ENCODE measurements around the gene CHRNA3. TPM values are rescaled to one million over a fixed set of nuclear protein-coding genes. Genes with fewer than 3 reads are reported as not detected.

The CHRNA3 gene
- 0.06 TPM for polyA plus RNA-seq (2013, experiment 1 of 2)
- not detected for polyA plus RNA-seq (2013, experiment 2 of 2)

GRCh38 chr15:78620527-78621421 is at the start of gene CHRNA3:
Gene CHRNA3, minus strand, starts transcription at chr15:78620996. Its CDS starts 202 bp downstream, at chr15:78620794.
- no peak within 1 kb of the TSS for H4K8ac ChIP-seq (ENCODE audit: low read length)
- H3K14ac ChIP-seq (ENCODE audit: low read length in 2 of 2), result no peak within 1 kb of the TSS
- peak within 1 kb of the TSS in 1 of 2 experiments; percentile 81 for H3K23ac ChIP-seq (ENCODE audit: low read length in 2 of 2)
- no peaks in the 10 kb centered on the region for H3K79me1 ChIP-seq (replicated peaks; ENCODE audit: low read length, poor library complexity, severe bottlenecking)
- H3K4me2 ChIP-seq (ENCODE audit: low read length, poor library complexity, severe bottlenecking), result peak within 1 kb of the TSS; percentile 76
- no peak within 1 kb of the TSS for H2BK12ac ChIP-seq (ENCODE audit: low read length in 2 of 2)
- H2AK5ac ChIP-seq (ENCODE audit: low read length, severe bottlenecking), result no peak within 1 kb of the TSS
- no peak for DNase-seq
- no peak within 1 kb of the TSS for H3K27ac ChIP-seq (ENCODE audit: low read length, poor library complexity, severe bottlenecking)
- no peaks in the 10 kb centered on the region for H3K9me3 ChIP-seq (ENCODE audit: control insufficient read depth, low read length)
- no peak within 1 kb of the TSS for H2BK120ac ChIP-seq (ENCODE audit: low read depth, low read length)
- H3K9ac ChIP-seq (ENCODE audit: low read length), result no peak within 1 kb of the TSS
- 2% methylated on average over 66 of the region's 102 CpGs for WGBS
- no peak within 1 kb of the TSS for H2AFZ ChIP-seq (ENCODE audit: low read depth, low read length)
- H3K4ac ChIP-seq (ENCODE audit: low read depth in 1 of 2, low read length in 2 of 2), result no peak within 1 kb of the TSS
- H2BK5ac ChIP-seq (ENCODE audit: low read depth, low read length, poor library complexity, severe bottlenecking), result no peak within 1 kb of the TSS
- H3K36me3 ChIP-seq (ENCODE audit: control insufficient read depth in 1 of 2, insufficient read depth in 2 of 2, low read depth in 1 of 2, low read length in 2 of 2), result no peaks in the 10 kb centered on the region
- H4K91ac ChIP-seq (ENCODE audit: low read length), result no peak within 1 kb of the TSS
- H3K4me1 ChIP-seq (ENCODE audit: control insufficient read depth, insufficient read depth, low read depth, low read length), result peaks cover 14% of the 10 kb centered on the region
- peak within 1 kb of the TSS; percentile 18 to 40 for H3K4me3 ChIP-seq (ENCODE audit: insufficient read depth in 1 of 2, low read depth in 1 of 2, low read length in 2 of 2)
- no peak within 1 kb of the TSS for H2BK15ac ChIP-seq (ENCODE audit: low read depth, poor library complexity, severe bottlenecking)
- H3K18ac ChIP-seq (ENCODE audit: low read depth in 1 of 2, low read length in 2 of 2), result no peak within 1 kb of the TSS
- peaks cover 52 to 71% of the 10 kb centered on the region in 2 experiments for H3K27me3 ChIP-seq (ENCODE audit: control insufficient read depth in 1 of 2, insufficient read depth in 1 of 2, low read length in 2 of 2)

GRCh38 chr15:78668987-78669386 is 48.2 kb upstream of the CHRNA3 start:
- Histone ChIP-seq H3K27me3 (ENCODE audit: control insufficient read depth in 1 of 2, insufficient read depth in 1 of 2, low read length in 2 of 2) (peaks cover 14 to 36% of the 10 kb centered on the region in 2 experiments), H3K36me3 (ENCODE audit: control insufficient read depth in 1 of 2, insufficient read depth in 2 of 2, low read depth in 1 of 2, low read length in 2 of 2) (no peaks in the 10 kb centered on the region), H3K9ac (ENCODE audit: low read length) (no peak overlapping the region), H2AFZ (ENCODE audit: low read depth, low read length) (no peak overlapping the region), H3K14ac (ENCODE audit: low read length in 2 of 2) (no peak overlapping the region), H2BK12ac (ENCODE audit: low read length in 2 of 2) (no peak overlapping the region), H3K23ac (ENCODE audit: low read length in 2 of 2) (no peak overlapping the region), H4K8ac (ENCODE audit: low read length) (no peak overlapping the region), H3K9me3 (ENCODE audit: control insufficient read depth, low read length) (no peaks in the 10 kb centered on the region), H3K27ac (ENCODE audit: low read length, poor library complexity, severe bottlenecking) (no peak overlapping the region), H2BK15ac (ENCODE audit: low read depth, poor library complexity, severe bottlenecking) (no peak overlapping the region), H2BK120ac (ENCODE audit: low read depth, low read length) (no peak overlapping the region), H2BK5ac (ENCODE audit: low read depth, low read length, poor library complexity, severe bottlenecking) (no peak overlapping the region), H3K18ac (ENCODE audit: low read depth in 1 of 2, low read length in 2 of 2) (no peak overlapping the region), H3K4me3 (ENCODE audit: insufficient read depth in 1 of 2, low read depth in 1 of 2, low read length in 2 of 2) (no peak overlapping the region), H3K4ac (ENCODE audit: low read depth in 1 of 2, low read length in 2 of 2) (no peak overlapping the region), H3K4me1 (ENCODE audit: control insufficient read depth, insufficient read depth, low read depth, low read length) (no peaks in the 10 kb centered on the region), H3K79me1 (replicated peaks; ENCODE audit: low read length, poor library complexity, severe bottlenecking) (no peaks in the 10 kb centered on the region), H2AK5ac (ENCODE audit: low read length, severe bottlenecking) (no peak overlapping the region), H3K4me2 (ENCODE audit: low read length, poor library complexity, severe bottlenecking) (no peak overlapping the region), H4K91ac (ENCODE audit: low read length) (no peak overlapping the region)
- no peak for DNase-seq
- no CpG with 5 or more reads among the region's 2 CpGs for WGBS

- WGBS, result 86% methylated on average over 8 of the region's 8 CpGs
- Histone ChIP-seq H3K9ac (ENCODE audit: low read length) (no peak overlapping the region), H3K4me3 (ENCODE audit: insufficient read depth in 1 of 2, low read depth in 1 of 2, low read length in 2 of 2) (no peak overlapping the region), H2BK120ac (ENCODE audit: low read depth, low read length) (no peak overlapping the region), H3K9me3 (ENCODE audit: control insufficient read depth, low read length) (no peaks in the 10 kb centered on the region), H4K8ac (ENCODE audit: low read length) (no peak overlapping the region), H3K4me2 (ENCODE audit: low read length, poor library complexity, severe bottlenecking) (no peak overlapping the region), H2AK5ac (ENCODE audit: low read length, severe bottlenecking) (no peak overlapping the region), H3K4me1 (ENCODE audit: control insufficient read depth, insufficient read depth, low read depth, low read length) (no peaks in the 10 kb centered on the region), H4K91ac (ENCODE audit: low read length) (no peak overlapping the region), H3K27ac (ENCODE audit: low read length, poor library complexity, severe bottlenecking) (no peak overlapping the region), H3K18ac (ENCODE audit: low read depth in 1 of 2, low read length in 2 of 2) (no peak overlapping the region), H3K79me1 (replicated peaks; ENCODE audit: low read length, poor library complexity, severe bottlenecking) (no peaks in the 10 kb centered on the region), H2BK5ac (ENCODE audit: low read depth, low read length, poor library complexity, severe bottlenecking) (no peak overlapping the region), H2BK12ac (ENCODE audit: low read length in 2 of 2) (no peak overlapping the region), H3K27me3 (ENCODE audit: control insufficient read depth in 1 of 2, insufficient read depth in 1 of 2, low read length in 2 of 2) (peaks cover 14 to 41% of the 10 kb centered on the region in 2 experiments), H3K4ac (ENCODE audit: low read depth in 1 of 2, low read length in 2 of 2) (no peak overlapping the region), H2BK15ac (ENCODE audit: low read depth, poor library complexity, severe bottlenecking) (no peak overlapping the region), H3K23ac (ENCODE audit: low read length in 2 of 2) (no peak overlapping the region), H3K36me3 (ENCODE audit: control insufficient read depth in 1 of 2, insufficient read depth in 2 of 2, low read depth in 1 of 2, low read length in 2 of 2) (no peaks in the 10 kb centered on the region), H2AFZ (ENCODE audit: low read depth, low read length) (no peak overlapping the region), H3K14ac (ENCODE audit: low read length in 2 of 2) (no peak overlapping the region)
- no peak for DNase-seq
Measured at GRCh38 chr15:78667578-78668236, 46.9 kb upstream of the CHRNA3 start.

- H4K8ac ChIP-seq (ENCODE audit: low read length), result no peak overlapping the region
- peaks cover 16 to 54% of the 10 kb centered on the region in 2 experiments for H3K27me3 ChIP-seq (ENCODE audit: control insufficient read depth in 1 of 2, insufficient read depth in 1 of 2, low read length in 2 of 2)
- H3K18ac ChIP-seq (ENCODE audit: low read depth in 1 of 2, low read length in 2 of 2), result no peak overlapping the region
- H3K36me3 ChIP-seq (ENCODE audit: control insufficient read depth in 1 of 2, insufficient read depth in 2 of 2, low read depth in 1 of 2, low read length in 2 of 2), result no peaks in the 10 kb centered on the region
- no peak overlapping the region for H2AK5ac ChIP-seq (ENCODE audit: low read length, severe bottlenecking)
- H2BK15ac ChIP-seq (ENCODE audit: low read depth, poor library complexity, severe bottlenecking), result no peak overlapping the region
- H3K4me2 ChIP-seq (ENCODE audit: low read length, poor library complexity, severe bottlenecking), result no peak overlapping the region
- WGBS, result 89% methylated on average over 3 of the region's 6 CpGs
- H3K9me3 ChIP-seq (ENCODE audit: control insufficient read depth, low read length), result no peaks in the 10 kb centered on the region
- H3K4me3 ChIP-seq (ENCODE audit: insufficient read depth in 1 of 2, low read depth in 1 of 2, low read length in 2 of 2), result no peak overlapping the region
- H3K27ac ChIP-seq (ENCODE audit: low read length, poor library complexity, severe bottlenecking), result no peak overlapping the region
- H2BK120ac ChIP-seq (ENCODE audit: low read depth, low read length), result no peak overlapping the region
- no peaks in the 10 kb centered on the region for H3K4me1 ChIP-seq (ENCODE audit: control insufficient read depth, insufficient read depth, low read depth, low read length)
- no peak overlapping the region for H3K9ac ChIP-seq (ENCODE audit: low read length)
- no peaks in the 10 kb centered on the region for H3K79me1 ChIP-seq (replicated peaks; ENCODE audit: low read length, poor library complexity, severe bottlenecking)
- no peak overlapping the region for H3K4ac ChIP-seq (ENCODE audit: low read depth in 1 of 2, low read length in 2 of 2)
- H3K23ac ChIP-seq (ENCODE audit: low read length in 2 of 2), result no peak overlapping the region
- no peak for DNase-seq
- H3K14ac ChIP-seq (ENCODE audit: low read length in 2 of 2), result no peak overlapping the region
- no peak overlapping the region for H2BK5ac ChIP-seq (ENCODE audit: low read depth, low read length, poor library complexity, severe bottlenecking)
- H4K91ac ChIP-seq (ENCODE audit: low read length), result no peak overlapping the region
- H2AFZ ChIP-seq (ENCODE audit: low read depth, low read length), result no peak overlapping the region
- H2BK12ac ChIP-seq (ENCODE audit: low read length in 2 of 2), result no peak overlapping the region
Measured at GRCh38 chr15:78666010-78666409, 45.2 kb upstream of the CHRNA3 start.

Measured in mesenchymal stem cell (in vitro differentiated cells and primary cell).